GM18858 (cell line): ENCODE results near the gene SLC39A13.

Experiments
- ATAC-seq: cut with Tn5 transposase; IDR thresholded peaks from one replicate; pipeline ENCODE4 v1.9.1; 2021; ENCODE audit not compliant: unreplicated experiment

The SLC39A13 gene

GRCh38 chr11:47383071-47383470, 25.3 kb upstream of the SLC39A13 start:
- ATAC-seq = no peak

DNA sequence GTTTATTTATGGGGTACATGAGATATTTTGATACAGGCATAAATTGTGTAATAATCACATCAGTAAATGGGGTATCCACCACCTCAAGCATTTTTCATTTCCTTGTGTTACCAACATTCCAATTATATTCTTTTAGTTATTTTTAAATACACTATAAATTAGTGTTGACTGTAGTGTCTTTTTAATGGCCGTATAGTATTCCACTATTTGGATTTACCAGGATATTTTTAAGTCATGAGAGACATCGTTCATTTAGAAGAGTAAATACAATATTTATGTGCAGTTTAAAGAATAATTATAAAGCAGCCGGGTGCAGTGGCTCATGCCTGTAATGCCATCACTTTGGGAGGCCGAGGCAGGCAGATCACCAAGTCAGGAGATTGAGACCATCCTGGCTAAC, 23.9 kb upstream of the SLC39A13 start:
- no peak for ATAC-seq

- ATAC-seq = no peak
These were observed 20.3 kb upstream of the SLC39A13 start for GRCh38 chr11:47387944-47388696.

DNA sequence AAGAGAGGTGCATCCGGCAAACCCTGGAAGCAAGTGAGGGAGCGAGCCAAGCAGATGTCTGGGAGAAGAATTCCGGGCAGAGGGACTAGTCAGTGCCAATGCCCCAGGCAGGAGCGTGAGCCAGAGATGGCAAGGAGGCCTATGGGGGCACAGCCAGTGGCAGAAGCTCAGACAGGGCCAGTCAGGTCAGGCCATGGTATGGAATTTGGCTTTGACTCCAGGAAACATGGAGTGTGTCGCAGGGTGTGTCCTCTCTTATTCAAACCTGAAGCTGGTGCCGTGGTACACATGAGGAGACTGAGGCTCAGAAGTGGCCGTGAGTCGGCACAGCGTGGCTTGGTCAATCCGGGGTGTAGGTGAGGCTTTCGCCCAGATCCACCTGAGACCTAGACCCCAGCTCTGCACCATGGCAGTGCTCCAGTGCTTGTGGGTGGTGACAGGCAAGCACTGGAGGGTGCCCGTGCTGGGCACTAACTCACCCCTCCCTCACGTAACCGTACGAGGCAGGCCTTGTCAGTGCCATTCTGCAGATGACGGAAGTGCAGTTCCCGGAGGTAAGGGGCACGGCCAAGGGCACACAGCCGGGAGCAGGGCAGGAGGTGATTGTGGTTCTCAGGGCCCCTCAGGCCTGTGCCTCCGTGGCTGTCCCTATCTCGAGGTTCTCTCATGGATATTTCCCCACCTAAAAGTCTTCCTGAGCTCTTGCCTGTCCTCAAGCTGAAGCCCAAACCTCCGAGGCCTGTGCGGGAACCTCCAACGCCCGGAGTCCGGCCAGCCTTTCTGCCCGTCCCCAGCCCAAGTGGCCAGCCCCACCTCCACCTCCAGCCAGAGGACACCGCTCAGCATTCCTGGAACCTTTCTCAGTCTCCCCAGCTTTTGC, 19.5 kb upstream of the SLC39A13 start:
- no peak for ATAC-seq

DNA sequence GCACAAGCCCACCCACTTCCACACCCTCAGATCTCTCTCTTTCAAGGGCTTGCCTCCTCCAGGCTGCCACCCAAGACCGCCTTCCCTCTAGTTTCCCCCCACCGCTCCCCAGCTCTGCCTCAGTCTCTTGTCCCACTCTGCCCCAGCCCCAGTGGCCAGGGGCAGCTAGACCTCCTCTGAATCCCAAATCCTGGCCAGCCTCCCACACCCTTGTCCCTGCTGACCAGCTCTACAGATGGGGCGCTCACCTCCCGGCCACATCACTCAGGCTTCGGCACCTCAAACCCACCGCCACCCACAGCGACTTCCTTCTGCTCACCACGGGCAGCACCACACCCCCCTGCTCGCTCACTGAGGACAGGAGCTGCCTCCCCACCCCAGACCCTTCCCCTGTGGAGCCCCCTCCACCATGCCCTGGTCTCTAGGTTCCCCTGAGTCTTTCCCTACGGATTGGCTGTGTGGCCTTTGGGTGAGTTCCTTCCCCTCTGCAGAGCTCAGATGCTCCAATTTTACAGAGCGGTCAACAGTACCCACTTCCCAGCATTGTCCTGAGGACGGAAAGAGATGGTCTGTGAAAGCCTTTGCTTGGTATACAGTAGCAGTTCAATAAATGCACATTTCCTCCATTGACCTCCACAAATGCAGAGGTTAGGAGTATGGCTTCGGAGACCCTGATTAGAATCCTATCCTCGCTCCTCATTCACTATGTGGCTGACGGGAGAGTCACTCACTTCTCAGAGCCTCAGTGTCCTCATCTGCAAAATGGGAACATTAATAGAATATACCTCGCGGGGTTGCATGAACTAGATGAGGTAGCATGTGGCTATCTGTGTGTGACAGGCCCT, 18.6 kb upstream of the SLC39A13 start:
- no peak for ATAC-seq

GRCh38 chr11:47390422-47390760, 18.0 kb upstream of the SLC39A13 start:
- no peak for ATAC-seq

DNA sequence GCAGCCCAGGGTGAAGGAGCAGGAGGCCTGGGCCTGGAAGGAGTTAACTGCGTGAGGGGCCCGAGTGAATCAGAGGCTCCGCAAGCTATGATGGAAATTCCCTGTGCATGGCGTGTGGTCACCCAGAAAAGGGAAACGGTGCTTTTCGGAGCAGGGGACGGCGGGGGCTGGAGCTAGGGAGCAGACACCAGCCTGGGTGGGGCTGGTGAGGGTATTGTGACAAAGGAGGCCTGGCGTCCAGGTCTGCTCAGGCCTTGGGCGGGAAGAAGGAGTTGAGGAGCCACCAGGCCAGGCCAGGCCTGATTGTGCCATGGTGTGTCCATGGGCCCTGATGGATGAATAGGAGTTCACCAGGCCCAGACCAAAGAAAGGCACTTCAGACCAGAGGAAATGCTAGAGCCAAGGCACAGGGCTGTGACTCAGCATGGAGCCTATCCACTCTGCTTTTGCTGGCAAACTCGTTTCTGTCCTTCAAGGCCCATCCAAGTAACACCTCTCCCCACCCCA, 17.3 kb upstream of the SLC39A13 start:
- no peak for ATAC-seq

GRCh38 chr11:47391711-47392432, 16.5 kb upstream of the SLC39A13 start:
- no peak for ATAC-seq

DNA sequence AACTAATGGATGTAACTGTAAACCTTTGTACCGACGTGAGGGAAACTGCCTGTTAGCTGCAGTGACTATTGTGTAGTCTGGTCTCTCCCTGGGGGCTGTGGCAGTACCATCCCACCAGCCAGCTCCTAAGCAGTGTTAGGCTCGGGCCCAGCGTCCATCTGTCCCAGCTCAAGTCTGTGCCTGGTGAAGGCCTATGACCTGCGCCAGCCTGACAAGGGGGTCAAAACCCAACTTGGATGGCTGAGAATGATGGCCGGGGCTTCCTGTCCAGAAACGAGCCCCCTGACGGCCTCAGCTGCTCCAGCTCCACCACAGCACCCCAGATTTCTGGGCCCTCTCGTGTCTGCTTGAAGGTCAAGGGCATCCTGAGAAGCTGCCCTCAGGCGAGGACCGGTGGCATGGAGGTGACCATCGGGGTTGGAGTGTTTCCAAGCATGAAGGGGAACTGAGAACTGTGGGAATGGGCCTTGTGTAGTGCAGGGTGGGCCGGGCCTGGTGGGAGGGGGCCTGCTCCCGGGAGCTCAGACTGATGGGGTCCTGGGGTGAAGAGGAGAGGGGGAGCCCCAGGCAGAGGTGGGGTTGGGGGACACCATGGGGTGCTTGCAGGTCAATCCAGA, 15.7 kb upstream of the SLC39A13 start:
- no peak for ATAC-seq

- ATAC-seq = no peak
These were observed 15.0 kb upstream of the SLC39A13 start for GRCh38 chr11:47393163-47394049.

GRCh38 chr11:47394050-47394321, 14.4 kb upstream of the SLC39A13 start:
- no peak for ATAC-seq

GRCh38 chr11:47394322-47395222, 13.8 kb upstream of the SLC39A13 start:
- ATAC-seq = no peak

GRCh38 chr11:47395223-47396048, 13.0 kb upstream of the SLC39A13 start:
- no peak for ATAC-seq

GRCh38 chr11:47396049-47396320, 12.4 kb upstream of the SLC39A13 start:
- ATAC-seq = no peak

DNA sequence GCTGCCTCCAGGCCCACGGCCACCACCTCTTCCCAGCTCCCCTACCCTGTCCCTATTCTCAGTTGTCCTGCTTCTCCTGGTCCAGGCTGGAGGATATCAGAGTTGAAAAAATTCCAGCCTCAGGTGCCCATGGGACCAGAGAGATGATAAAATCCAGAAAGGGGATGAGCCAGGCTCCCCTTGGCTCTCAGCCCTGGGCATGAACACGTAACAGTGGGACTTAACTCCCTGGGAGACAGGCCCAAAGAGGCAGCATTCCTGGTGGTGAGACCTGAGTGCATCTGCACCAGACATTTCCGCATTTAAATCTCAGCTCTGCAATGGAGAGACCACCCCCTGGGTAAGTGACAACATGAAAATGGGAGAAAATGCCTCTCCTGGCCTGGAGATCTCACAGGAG, 10.4 kb upstream of the SLC39A13 start:
- no peak for ATAC-seq

GRCh38 chr11:47398551-47398950, 9.8 kb upstream of the SLC39A13 start:
- ATAC-seq = no peak

GRCh38 chr11:47399860-47400767, 8.3 kb upstream of the SLC39A13 start:
- peak; percentile 18 for ATAC-seq
